Measurements from ENCODE around the gene ARNT2.

DNA sequence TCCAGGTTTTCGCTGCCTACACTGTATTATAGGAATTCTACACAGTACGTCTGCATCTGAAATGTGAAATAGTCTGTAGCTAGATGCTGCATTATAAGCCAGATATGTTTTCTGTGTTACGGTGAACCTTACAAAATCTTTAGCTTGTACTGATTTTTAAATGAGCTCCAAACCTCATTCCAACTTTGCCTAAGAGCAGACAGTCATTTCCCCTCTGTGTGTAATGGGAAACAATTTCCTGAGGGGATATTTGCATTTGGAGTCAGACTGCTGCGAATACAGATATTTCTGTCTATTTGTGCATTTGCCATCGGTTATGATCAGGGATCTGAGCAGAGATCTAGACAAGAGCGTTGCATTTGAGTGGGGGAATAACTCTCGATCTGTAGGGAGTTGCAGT is 37.5 kb downstream of the ARNT2 start:
- TF ChIP-seq, protein P1, sequence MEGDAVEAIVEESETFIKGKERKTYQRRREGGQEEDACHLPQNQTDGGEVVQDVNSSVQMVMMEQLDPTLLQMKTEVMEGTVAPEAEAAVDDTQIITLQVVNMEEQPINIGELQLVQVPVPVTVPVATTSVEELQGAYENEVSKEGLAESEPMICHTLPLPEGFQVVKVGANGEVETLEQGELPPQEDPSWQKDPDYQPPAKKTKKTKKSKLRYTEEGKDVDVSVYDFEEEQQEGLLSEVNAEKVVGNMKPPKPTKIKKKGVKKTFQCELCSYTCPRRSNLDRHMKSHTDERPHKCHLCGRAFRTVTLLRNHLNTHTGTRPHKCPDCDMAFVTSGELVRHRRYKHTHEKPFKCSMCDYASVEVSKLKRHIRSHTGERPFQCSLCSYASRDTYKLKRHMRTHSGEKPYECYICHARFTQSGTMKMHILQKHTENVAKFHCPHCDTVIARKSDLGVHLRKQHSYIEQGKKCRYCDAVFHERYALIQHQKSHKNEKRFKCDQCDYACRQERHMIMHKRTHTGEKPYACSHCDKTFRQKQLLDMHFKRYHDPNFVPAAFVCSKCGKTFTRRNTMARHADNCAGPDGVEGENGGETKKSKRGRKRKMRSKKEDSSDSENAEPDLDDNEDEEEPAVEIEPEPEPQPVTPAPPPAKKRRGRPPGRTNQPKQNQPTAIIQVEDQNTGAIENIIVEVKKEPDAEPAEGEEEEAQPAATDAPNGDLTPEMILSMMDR (IDR thresholded peaks at IDR 0.05) = no peak
- TF ChIP-seq ZFX (IDR thresholded peaks at IDR 0.05; ENCODE audit: borderline replicate concordance) = no peak

Data from 22Rv1 (cell line).